ENCODE results near the gene ADAM21.
"Not testable (repeated sequence)": the region's sequence is repeated elsewhere in the genome, so short reads cannot be mapped to it uniquely, and the experiment has no call there.

Gene ADAM21

DNA sequence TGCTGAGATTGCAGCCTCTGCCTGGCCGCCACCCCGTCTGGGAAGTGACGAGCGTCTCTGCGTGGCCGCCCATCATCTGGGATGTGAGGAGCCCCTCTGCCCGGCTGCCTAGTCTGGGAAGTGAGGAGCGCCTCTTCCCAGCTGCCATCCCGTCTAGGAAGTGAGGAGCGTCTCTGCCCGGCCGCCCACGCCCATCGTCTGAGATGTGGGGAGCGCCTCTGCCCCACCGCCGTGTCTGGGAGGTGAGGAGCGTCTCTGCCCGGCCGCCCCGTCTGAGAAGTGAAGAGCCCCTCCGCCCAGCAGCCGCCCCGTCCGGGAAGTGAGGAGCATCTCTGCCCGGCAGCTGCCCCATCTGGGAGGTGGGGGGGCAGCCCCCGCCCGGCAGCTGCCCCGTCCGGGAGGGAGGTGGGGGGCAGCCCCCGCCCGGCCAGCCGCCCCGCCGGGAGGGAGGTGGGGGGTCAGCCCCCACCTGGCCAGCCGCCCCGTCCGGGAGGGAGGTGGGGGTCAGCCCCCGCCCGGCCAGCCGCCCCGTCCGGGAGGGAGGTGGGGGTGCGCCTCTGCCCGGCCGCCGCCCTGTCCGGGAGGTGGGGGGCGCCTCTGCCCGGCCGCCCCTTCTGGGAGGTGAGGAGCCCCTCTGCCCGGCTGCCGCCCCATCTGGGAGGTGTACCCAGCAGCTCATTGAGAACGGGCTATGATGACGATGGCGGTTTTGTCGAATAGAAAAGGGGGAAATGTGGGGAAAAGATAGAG, 25.6 kb downstream of the ADAM21 start:
- DNase-seq (ENCODE audit: low read depth) = not testable (repeated sequence)

DNA sequence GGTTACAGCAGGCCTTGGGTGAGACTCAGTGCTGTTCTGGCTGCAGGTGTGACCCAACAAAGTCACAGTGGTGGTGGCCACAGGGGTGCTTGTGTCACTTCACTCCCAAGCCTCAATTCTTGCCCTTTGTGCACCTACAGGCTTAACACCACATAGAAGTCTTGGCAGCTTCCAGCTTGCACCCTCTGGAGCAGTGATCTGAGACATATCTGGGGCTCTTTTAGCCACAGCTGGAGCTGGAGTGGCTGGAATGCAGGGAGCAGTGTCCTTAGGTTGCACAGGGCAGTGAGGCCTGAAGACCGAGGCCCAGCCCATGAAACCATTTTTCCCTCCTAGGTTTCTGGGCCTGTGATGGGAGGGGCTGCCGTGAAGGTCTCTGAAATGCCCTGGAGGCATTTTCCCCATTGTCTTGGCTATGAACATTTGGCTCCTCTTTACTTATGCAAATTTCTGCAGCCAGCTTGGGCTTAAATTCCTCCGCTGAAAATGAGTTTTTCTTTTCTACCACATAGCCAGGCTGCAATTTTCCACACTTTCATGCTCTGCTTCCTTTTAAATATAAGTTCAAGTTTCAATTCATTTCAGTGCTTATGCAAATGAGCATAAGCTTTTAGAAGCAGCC, 37.7 kb downstream of the ADAM21 start:
- no peak for DNase-seq (ENCODE audit: low read depth)

DNA sequence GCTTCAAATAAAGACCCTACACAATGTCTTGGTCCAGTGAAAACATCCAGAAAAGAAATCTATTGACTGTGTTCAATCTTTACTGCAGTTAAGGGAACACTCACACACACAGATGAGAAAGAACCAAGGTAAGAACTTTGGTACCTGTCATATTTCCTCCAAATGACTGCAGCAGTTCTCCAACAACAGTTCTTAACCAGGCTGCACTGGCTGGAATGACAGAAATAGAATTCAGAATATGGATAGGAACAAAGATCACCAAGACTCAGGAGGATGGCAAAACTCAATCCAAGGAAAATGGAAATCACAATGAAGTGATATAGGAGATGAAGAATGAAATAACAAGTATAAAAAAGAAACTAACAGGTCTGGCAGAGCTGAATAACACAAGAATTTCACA, 46.2 kb downstream of the ADAM21 start:
- DNase-seq (ENCODE audit: low read depth) = no peak

Measured in activated T-helper 1 cell treated with Interleukin-2 at 50 U/mL for 16 hours (primary cell).